Right ventricle myocardium inferior (tissue), 1 donor: ENCODE results near the gene DUSP5. TPM values are rescaled to one million over a fixed set of nuclear protein-coding genes. Genes with fewer than 3 reads are reported as not detected.

ENCODE experiments used
- ATAC-seq: fragments of 200-7000 bp; cut with Tn5 transposase; one replicate; pipeline ENCODE4 v1.9.1; 2020; ENCODE audit warnings: mild to moderate bottlenecking, moderate library complexity
- DNase-seq: peaks from one replicate; pipeline ENCODE4 v3.0.0; 2021; ENCODE audit errors: missing footprints
- intact Hi-C: fragments of 100-400 bp; cut with DNase I; formaldehyde crosslinking; loops from one replicate; pipeline ENCODE4 v1.11.0; 2022
- total RNA-seq: library from RNA; stranded (reverse); fragmentation: NEBNext Ultra II Directional; extraction: Animal tissue kit (Norgen Biotek cat#: 25700); gene quantifications from one replicate; pipeline ENCODE4 v1.2.1, GENCODE V29; 2021
- donor health status: DM: no; HTN: yes; CAD: no; lungs with severe emphysema.

Gene DUSP5
- total RNA-seq, 1 donor from 2014 or later = 6.2 TPM

DNA sequence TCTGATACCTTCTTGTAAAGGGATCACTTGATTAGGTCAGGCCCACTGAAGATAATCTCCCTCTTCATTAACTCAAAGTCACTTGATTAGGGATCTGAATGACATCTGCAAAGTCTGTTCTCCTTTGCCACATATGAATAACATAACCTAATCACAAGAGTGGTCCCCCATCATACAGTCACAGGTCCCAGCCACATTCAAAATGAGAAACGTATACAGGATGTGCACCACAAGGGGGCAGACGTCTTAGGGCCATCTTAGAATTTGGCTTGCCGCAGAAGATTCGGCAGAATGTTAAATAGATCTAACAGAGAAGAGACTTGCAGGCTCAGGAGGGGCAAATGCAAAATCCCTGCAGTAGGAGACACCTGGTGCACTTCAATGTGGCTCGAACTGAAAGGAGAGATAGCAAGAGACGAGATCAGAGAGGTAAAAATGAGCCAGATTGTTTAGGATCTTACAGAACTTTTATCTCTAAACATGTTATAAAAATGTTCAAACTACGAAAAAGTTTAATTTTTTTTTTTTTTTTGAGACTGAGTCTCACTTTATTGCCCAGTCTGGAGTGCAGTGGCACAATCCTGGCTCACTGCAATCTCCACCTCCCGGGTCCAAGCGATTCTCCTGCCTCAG, 59.4 kb downstream of the DUSP5 start:
- peak; percentile 44 for ATAC-seq
- intact Hi-C loops = no loop called here
- DNase-seq = no peak

DNA sequence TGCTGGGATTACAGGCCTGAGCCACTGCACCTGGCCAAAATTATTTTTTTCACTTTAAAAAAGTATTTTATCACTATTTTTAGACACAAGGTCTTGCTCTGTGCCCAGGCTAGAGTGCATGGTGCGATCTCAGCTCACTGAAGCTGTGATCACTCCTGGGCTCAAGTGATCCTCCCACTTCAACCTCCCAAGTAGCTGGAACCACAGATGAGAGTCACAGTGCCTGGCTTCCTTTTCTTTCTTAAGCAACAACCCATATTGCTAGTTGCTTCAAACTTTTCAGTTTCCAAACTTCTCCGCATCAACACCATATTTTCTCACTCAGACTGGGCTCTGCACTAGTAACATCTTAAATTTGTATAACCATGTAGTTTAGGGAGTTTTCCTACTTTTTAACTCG, 60.3 kb downstream of the DUSP5 start:
- intact Hi-C loops = no loop called here
- ATAC-seq (no peak), DNase-seq (no peak)

DNA sequence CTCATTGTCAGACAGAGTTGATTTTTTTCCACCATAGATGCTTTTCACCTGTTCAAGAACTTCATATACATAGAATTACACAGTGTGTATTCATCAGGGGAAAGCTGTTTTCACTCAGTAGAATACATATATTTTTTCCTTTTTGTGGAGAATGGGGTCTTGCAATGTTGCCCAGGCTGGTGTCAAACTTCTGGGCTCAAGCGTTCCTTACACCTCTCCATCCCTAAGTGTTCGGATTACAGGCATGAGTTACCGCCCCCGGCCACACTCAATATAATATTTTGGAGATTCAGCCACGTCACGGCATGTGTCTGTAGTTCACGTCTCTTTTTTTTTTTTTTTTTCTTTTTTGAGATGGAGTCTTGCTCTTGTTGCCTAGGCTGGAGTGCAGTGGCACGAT, 62.3 kb downstream of the DUSP5 start:
- no peak for DNase-seq
- no peak for ATAC-seq
- intact Hi-C loops = no loop called here

Other genes starting within 250 kb of the DUSP5 start
- 27.6 TPM for gene SMNDC1, start 193.0 kb upstream of the DUSP5 start, total RNA-seq
- 23.3 TPM for gene SMC3, start 69.8 kb downstream of the DUSP5 start, total RNA-seq
- gene RBM20, start 146.4 kb downstream of the DUSP5 start, total RNA-seq = 103 TPM